Kidney epithelial cell (primary cell): Measurements from ENCODE around the gene HMBS. TPM values are rescaled to one million over a fixed set of nuclear protein-coding genes. Genes with fewer than 3 reads are reported as not detected.
A peak's percentile ranks its signal among the peaks of the same experiment; 100 is the strongest.
"Not testable (repeated sequence)": the region's sequence is repeated elsewhere in the genome, so short reads cannot be mapped to it uniquely, and the experiment has no call there.

Source experiments
- DNase-seq: peaks from one replicate; pipeline ENCODE4 v3.0.0-alpha.2; 2010; ENCODE audit warnings: low read depth
- H3K27me3 ChIP-seq: 2 replicates; pipeline ENCODE4 v1.6.0; 2011; ENCODE audit warnings: low read length; ENCODE audit not compliant: control insufficient read depth, insufficient read depth
- H3K36me3 ChIP-seq: 2 replicates; pipeline ENCODE4 v1.5.1; 2011; ENCODE audit warnings: low read length; ENCODE audit not compliant: control insufficient read depth, insufficient read depth
- H3K4me3 ChIP-seq: 2 replicates; pipeline ENCODE4 v1.5.1; 2011; ENCODE audit warnings: low read depth, mild to moderate bottlenecking, control low read depth, low read length
- total RNA-seq: library from RNA; depleted of rRNA; stranded (reverse); fragments of >200 nt; gene quantifications from 2 replicates; pipeline ENCODE4 v1.2.3, GENCODE V29; 2015
- TF ChIP-seq, protein P1 (sequence below): IDR thresholded peaks from 2 replicates; pipeline ENCODE4 v1.5.1; 2011; ENCODE audit warnings: mild to moderate bottlenecking, moderate library complexity, low read length, control low read depth, inconsistent platforms; ENCODE audit not compliant: insufficient read depth, poor library complexity, severe bottlenecking

The HMBS gene
- total RNA-seq, 1 donor from 2014 or later, result 27.7 TPM

GRCh38 chr11:119100994-119101758, 16.5 kb downstream of the HMBS start:
- no peak for DNase-seq
- Histone ChIP-seq H3K4me3 (peak overlapping the region; percentile 76), H3K36me3 (peaks cover 2% of the 10 kb centered on the region), H3K27me3 (no peaks in the 10 kb centered on the region)
- TF ChIP-seq, protein P1, sequence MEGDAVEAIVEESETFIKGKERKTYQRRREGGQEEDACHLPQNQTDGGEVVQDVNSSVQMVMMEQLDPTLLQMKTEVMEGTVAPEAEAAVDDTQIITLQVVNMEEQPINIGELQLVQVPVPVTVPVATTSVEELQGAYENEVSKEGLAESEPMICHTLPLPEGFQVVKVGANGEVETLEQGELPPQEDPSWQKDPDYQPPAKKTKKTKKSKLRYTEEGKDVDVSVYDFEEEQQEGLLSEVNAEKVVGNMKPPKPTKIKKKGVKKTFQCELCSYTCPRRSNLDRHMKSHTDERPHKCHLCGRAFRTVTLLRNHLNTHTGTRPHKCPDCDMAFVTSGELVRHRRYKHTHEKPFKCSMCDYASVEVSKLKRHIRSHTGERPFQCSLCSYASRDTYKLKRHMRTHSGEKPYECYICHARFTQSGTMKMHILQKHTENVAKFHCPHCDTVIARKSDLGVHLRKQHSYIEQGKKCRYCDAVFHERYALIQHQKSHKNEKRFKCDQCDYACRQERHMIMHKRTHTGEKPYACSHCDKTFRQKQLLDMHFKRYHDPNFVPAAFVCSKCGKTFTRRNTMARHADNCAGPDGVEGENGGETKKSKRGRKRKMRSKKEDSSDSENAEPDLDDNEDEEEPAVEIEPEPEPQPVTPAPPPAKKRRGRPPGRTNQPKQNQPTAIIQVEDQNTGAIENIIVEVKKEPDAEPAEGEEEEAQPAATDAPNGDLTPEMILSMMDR, result no peak

GRCh38 chr11:119101759-119102423, 17.2 kb downstream of the HMBS start, which contains the start of gene DPAGT1:
DPAGT1 (minus strand) TSS chr11:119101853; CDS start chr11:119101655, 198 bp downstream.
- DNase-seq, result peak; percentile 85
- Histone ChIP-seq H3K27me3 (no peaks in the 10 kb centered on the region), H3K4me3 (peak within 1 kb of the TSS; percentile 76), H3K36me3 (peaks cover 2% of the 10 kb centered on the region)
- TF ChIP-seq, protein P1, result no peak

DNA sequence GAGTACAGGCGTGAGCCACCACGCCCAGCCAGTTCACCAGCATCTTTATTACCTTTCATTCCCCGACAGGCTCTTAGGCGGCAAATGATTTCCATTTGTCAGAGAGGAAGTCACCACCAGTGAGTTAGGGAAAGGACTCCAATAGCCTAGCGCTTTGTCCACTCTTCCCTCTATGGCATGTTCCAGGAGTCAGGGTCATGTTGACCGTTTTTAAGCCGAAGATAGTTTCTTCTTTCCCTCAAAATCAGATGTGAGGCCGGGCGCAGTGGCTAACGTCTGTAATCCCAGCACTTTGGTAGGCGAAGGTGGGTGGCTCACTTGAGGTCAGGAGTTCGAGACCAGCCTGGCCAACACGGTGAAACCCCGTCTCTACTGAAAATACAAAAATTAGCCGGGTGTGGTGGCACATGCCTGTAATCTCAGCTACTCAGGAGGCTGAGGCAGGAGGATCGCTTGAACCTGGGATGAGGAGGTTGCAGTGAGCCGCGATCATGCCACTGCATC, 18.5 kb downstream of the HMBS start:
- not testable (repeated sequence) for DNase-seq, H3K4me3 ChIP-seq, H3K36me3 ChIP-seq, H3K27me3 ChIP-seq

DNA sequence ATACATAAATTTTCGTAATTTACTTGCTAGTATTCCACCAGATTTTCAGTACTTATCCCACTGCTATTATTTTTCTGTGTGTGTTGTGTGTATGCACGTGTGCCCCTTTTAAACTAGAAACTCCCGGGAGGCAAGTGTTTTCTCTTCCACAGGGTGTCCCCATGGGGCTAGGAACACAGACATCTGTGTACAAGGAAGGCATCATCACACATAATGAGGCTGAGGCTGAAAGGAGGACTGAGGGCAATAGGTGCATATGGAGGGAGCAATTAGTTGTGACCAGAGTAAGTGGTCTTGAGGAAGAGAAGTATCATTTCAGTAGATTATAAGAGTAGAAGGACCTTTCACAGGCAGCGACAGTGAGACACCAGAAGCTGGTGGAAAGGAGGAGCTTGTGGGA, 19.1 kb downstream of the HMBS start:
- no peaks in the 10 kb centered on the region for H3K36me3 ChIP-seq
- TF ChIP-seq, protein P1, result no peak
- no peak for DNase-seq
- H3K4me3 ChIP-seq, result no peak overlapping the region
- H3K27me3 ChIP-seq, result no peaks in the 10 kb centered on the region

DNA sequence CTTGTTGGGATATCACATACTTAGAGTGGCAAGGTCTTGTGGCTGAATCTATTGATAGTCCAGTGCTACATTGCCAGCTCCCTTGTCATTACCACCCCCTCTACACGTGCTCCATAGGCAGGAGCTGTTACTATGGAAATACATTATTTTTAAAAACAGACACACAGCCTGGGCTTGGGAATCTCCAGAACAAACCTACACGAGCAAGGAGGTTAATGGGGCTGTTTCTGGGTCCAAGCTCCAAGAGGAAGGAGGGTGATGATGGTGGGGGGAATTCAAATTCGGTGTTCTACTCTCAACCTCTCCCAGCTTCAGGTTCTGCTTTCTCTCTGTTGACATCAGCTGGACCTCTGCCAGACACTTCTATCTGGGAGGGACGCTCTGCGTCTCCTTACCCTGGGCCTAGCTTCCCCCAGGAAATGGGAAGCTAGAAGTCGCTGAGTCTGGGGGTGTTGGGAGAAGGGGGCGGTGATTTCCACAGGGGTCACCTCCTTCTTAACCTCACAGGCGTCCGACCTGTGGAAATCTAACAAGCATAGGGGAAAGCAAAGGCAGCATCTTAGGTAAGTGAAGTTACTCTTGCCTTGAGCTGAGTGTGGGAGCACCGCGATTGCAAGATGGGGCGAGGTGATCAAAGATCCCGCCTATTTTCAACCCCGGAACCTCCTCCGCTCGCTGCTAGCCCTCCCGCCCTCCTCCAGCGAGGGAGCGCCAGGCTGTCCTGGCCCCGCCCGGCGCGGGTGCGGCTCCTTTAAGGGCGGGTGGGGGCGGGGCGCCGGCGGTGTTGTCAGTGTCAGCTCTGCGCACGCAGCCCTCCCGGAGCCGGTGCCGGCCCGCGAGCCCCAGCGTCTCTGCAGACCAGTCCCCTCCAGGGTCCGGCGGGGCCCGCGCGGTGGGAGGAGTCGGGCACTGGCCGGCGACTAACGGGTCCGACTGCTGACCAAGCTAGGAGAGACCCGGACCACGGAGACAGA, 22.2 kb downstream of the HMBS start, which contains the start of gene C2CD2L:
Gene C2CD2L (plus strand): TSS at position 781 of the 974 bp plus-strand sequence. CDS start 398 bp downstream, outside the sequence.
- TF ChIP-seq, protein P1, result no peak
- H3K4me3 ChIP-seq, result peak within 1 kb of the TSS; percentile 91
- peak; percentile 54 for DNase-seq
- H3K36me3 ChIP-seq, result no peaks in the 10 kb centered on the region
- no peaks in the 10 kb centered on the region for H3K27me3 ChIP-seq
